Mesenchymal stem cell (in vitro differentiated cells and primary cell): ENCODE results near the gene TLL1.

Experiments used
- DNase-seq: peaks from one replicate; pipeline ENCODE4 v3.0.0-alpha.2; 2013
- H2AFZ ChIP-seq: one replicate; pipeline ENCODE4 v1.6.1; 2013; ENCODE audit warnings: low read depth, mild to moderate bottlenecking, control low read depth, inconsistent platforms, low read length, moderate library complexity
- H2AK5ac ChIP-seq: 2 replicates; pipeline ENCODE4 v1.6.1; 2013; ENCODE audit warnings: low read length, moderate library complexity, mild to moderate bottlenecking, inconsistent platforms; ENCODE audit not compliant: severe bottlenecking
- H2BK120ac ChIP-seq: one replicate; pipeline ENCODE4 v1.6.1; 2013; ENCODE audit warnings: low read depth, mild to moderate bottlenecking, inconsistent platforms, low read length, moderate library complexity
- H2BK12ac ChIP-seq, 2 experiments: one replicate each; pipeline ENCODE4 v1.6.1; 2013; ENCODE audit warnings: inconsistent platforms in 2 of 2, low read length in 2 of 2, mild to moderate bottlenecking in 2 of 2, moderate library complexity in 2 of 2, control low read depth in 1 of 2
- H2BK15ac ChIP-seq: one replicate; pipeline ENCODE4 v1.6.1; 2013; ENCODE audit warnings: mild to moderate bottlenecking, low read depth, inconsistent platforms; ENCODE audit not compliant: poor library complexity, severe bottlenecking
- H2BK5ac ChIP-seq: 2 replicates; pipeline ENCODE4 v1.6.1; 2013; ENCODE audit warnings: low read depth, mild to moderate bottlenecking, low read length, control low read depth, inconsistent platforms; ENCODE audit not compliant: poor library complexity, severe bottlenecking
- H3K14ac ChIP-seq, 2 experiments: one replicate each; pipeline ENCODE4 v1.6.1; 2013; ENCODE audit warnings: inconsistent platforms in 2 of 2, low read length in 2 of 2, control low read depth in 1 of 2, mild to moderate bottlenecking in 1 of 2, moderate library complexity in 1 of 2
- H3K18ac ChIP-seq, 2 experiments: one replicate each; pipeline ENCODE4 v1.6.1; 2013; ENCODE audit warnings: inconsistent platforms in 2 of 2, low read length in 2 of 2, control low read depth in 1 of 2, low read depth in 1 of 2, mild to moderate bottlenecking in 1 of 2
- H3K23ac ChIP-seq, 2 experiments: one replicate each; pipeline ENCODE4 v1.6.1; 2013; ENCODE audit warnings: inconsistent platforms in 2 of 2, low read length in 2 of 2, mild to moderate bottlenecking in 2 of 2, moderate library complexity in 2 of 2, control low read depth in 1 of 2
- H3K27ac ChIP-seq: 2 replicates; pipeline ENCODE4 v1.5.1; 2013; ENCODE audit warnings: mild to moderate bottlenecking, moderate library complexity, low read length, control low read depth, inconsistent platforms; ENCODE audit not compliant: poor library complexity, severe bottlenecking
- H3K27me3 ChIP-seq, 2 experiments: 2 replicates each; pipeline versions ENCODE4 v1.6.1 to v1.7.0; 2013; ENCODE audit warnings: low read length in 2 of 2, mild to moderate bottlenecking in 2 of 2, moderate library complexity in 2 of 2, control low read depth in 1 of 2, inconsistent platforms in 1 of 2; ENCODE audit not compliant: control insufficient read depth in 1 of 2, insufficient read depth in 1 of 2
- H3K36me3 ChIP-seq, 2 experiments: 2 replicates each; pipeline versions ENCODE4 v1.6.1 to v1.7.0; 2013; ENCODE audit warnings: low read length in 2 of 2, control low read depth in 1 of 2, inconsistent platforms in 1 of 2, low read depth in 1 of 2, mild to moderate bottlenecking in 1 of 2; ENCODE audit not compliant: insufficient read depth in 2 of 2, control insufficient read depth in 1 of 2
- H3K4ac ChIP-seq, 2 experiments: one replicate each; pipeline ENCODE4 v1.6.1; 2013; ENCODE audit warnings: inconsistent platforms in 2 of 2, low read length in 2 of 2, mild to moderate bottlenecking in 2 of 2, moderate library complexity in 2 of 2, control low read depth in 1 of 2, low read depth in 1 of 2
- H3K4me1 ChIP-seq: 2 replicates; pipeline ENCODE4 v1.6.1; 2013; ENCODE audit warnings: low read depth, low read length, control low read depth; ENCODE audit not compliant: control insufficient read depth, insufficient read depth
- H3K4me2 ChIP-seq: 2 replicates; pipeline ENCODE4 v1.6.1; 2013; ENCODE audit warnings: low read length, mild to moderate bottlenecking, inconsistent platforms; ENCODE audit not compliant: poor library complexity, severe bottlenecking
- H3K4me3 ChIP-seq, 2 experiments: 2 replicates each; pipeline versions ENCODE4 v1.5.1 to v1.7.0; 2013; ENCODE audit warnings: low read length in 2 of 2, mild to moderate bottlenecking in 2 of 2, control low read depth in 1 of 2, low read depth in 1 of 2; ENCODE audit not compliant: insufficient read depth in 1 of 2
- H3K79me1 ChIP-seq: replicated peaks from 2 replicates; pipeline ENCODE4 v1.6.1; 2013; ENCODE audit warnings: mild to moderate bottlenecking, control low read depth, low read length, inconsistent platforms; ENCODE audit not compliant: poor library complexity, severe bottlenecking
- H3K9ac ChIP-seq: 2 replicates; pipeline ENCODE4 v1.7.0; 2013; ENCODE audit warnings: mild to moderate bottlenecking, low read length, moderate library complexity
- H3K9me3 ChIP-seq: 2 replicates; pipeline ENCODE4 v1.7.0; 2013; ENCODE audit warnings: mild to moderate bottlenecking, low read length; ENCODE audit not compliant: control insufficient read depth
- H4K8ac ChIP-seq: one replicate; pipeline ENCODE4 v1.6.1; 2013; ENCODE audit warnings: inconsistent platforms, mild to moderate bottlenecking, low read length, moderate library complexity
- H4K91ac ChIP-seq: one replicate; pipeline ENCODE4 v1.6.1; 2013; ENCODE audit warnings: mild to moderate bottlenecking, low read length, inconsistent platforms
- WGBS: methylation state at CpG from one replicate; pipeline ENCODE4 v1.1.7; 2013; ENCODE audit warnings: mixed read lengths; 5-methylcytosine and 5-hydroxymethylcytosine counted together

Gene TLL1

GRCh38 chr4:165909947-165910346 is 36.9 kb downstream of the TLL1 start:
- H3K4me3 ChIP-seq: no peak overlapping the region
- no peak overlapping the region for H2AK5ac ChIP-seq
- WGBS: 92% methylated on average over 2 of the region's 2 CpGs
- no peak overlapping the region for H3K4me2 ChIP-seq
- no peak overlapping the region for H2BK15ac ChIP-seq
- no peak overlapping the region for H3K23ac ChIP-seq
- no peak overlapping the region for H3K27ac ChIP-seq
- H3K4ac ChIP-seq: no peak overlapping the region
- H3K9ac ChIP-seq: peak overlapping the region; percentile 54
- no peak overlapping the region for H4K91ac ChIP-seq
- H3K18ac ChIP-seq: no peak overlapping the region
- H2AFZ ChIP-seq: no peak overlapping the region
- no peaks in the 10 kb centered on the region for H3K36me3 ChIP-seq
- H3K14ac ChIP-seq: no peak overlapping the region
- H3K27me3 ChIP-seq: no peaks in the 10 kb centered on the region
- no peaks in the 10 kb centered on the region for H3K9me3 ChIP-seq
- DNase-seq: no peak
- no peak overlapping the region for H2BK5ac ChIP-seq
- no peaks in the 10 kb centered on the region for H3K79me1 ChIP-seq
- no peaks in the 10 kb centered on the region for H3K4me1 ChIP-seq
- no peak overlapping the region for H2BK120ac ChIP-seq
- H4K8ac ChIP-seq: no peak overlapping the region
- no peak overlapping the region for H2BK12ac ChIP-seq

GRCh38 chr4:165915215-165915614 is 42.2 kb downstream of the TLL1 start:
- 58% methylated on average over 2 of the region's 3 CpGs for WGBS
- Histone ChIP-seq H3K36me3 (no peaks in the 10 kb centered on the region), H3K27me3 (no peaks in the 10 kb centered on the region), H3K4me1 (no peaks in the 10 kb centered on the region), H3K14ac (no peak overlapping the region), H4K91ac (no peak overlapping the region), H3K4ac (no peak overlapping the region), H2BK120ac (no peak overlapping the region), H4K8ac (no peak overlapping the region), H3K18ac (no peak overlapping the region), H3K4me3 (no peak overlapping the region), H3K4me2 (no peak overlapping the region), H2BK15ac (no peak overlapping the region), H3K9ac (no peak overlapping the region), H2AFZ (no peak overlapping the region), H3K23ac (no peak overlapping the region), H2BK12ac (no peak overlapping the region), H3K79me1 (peaks cover 2% of the 10 kb centered on the region), H3K9me3 (no peaks in the 10 kb centered on the region), H2AK5ac (no peak overlapping the region), H2BK5ac (no peak overlapping the region), H3K27ac (no peak overlapping the region)
- no peak for DNase-seq

GRCh38 chr4:165921546-165921945 is 48.5 kb downstream of the TLL1 start:
- H3K36me3 ChIP-seq: no peaks in the 10 kb centered on the region
- DNase-seq: no peak
- no peak overlapping the region for H2BK5ac ChIP-seq
- no peak overlapping the region for H3K27ac ChIP-seq
- 61% methylated on average over 2 of the region's 3 CpGs for WGBS
- no peak overlapping the region for H2AFZ ChIP-seq
- no peak overlapping the region for H2AK5ac ChIP-seq
- no peak overlapping the region for H3K18ac ChIP-seq
- no peak overlapping the region for H4K8ac ChIP-seq
- H3K4me3 ChIP-seq: no peak overlapping the region
- no peak overlapping the region for H3K14ac ChIP-seq
- no peak overlapping the region for H3K9ac ChIP-seq
- H3K4ac ChIP-seq: no peak overlapping the region
- no peak overlapping the region for H3K23ac ChIP-seq
- H3K4me1 ChIP-seq: no peaks in the 10 kb centered on the region
- peaks cover 2% of the 10 kb centered on the region for H3K79me1 ChIP-seq
- no peak overlapping the region for H2BK12ac ChIP-seq
- no peaks in the 10 kb centered on the region for H3K9me3 ChIP-seq
- no peak overlapping the region for H2BK120ac ChIP-seq
- no peaks in the 10 kb centered on the region for H3K27me3 ChIP-seq
- no peak overlapping the region for H3K4me2 ChIP-seq
- H2BK15ac ChIP-seq: no peak overlapping the region
- no peak overlapping the region for H4K91ac ChIP-seq

- no peak for DNase-seq
- no peak overlapping the region for H2BK5ac ChIP-seq
- no peak overlapping the region for H2BK120ac ChIP-seq
- H3K4me3 ChIP-seq: no peak overlapping the region
- no peak overlapping the region for H2BK12ac ChIP-seq
- H3K18ac ChIP-seq: no peak overlapping the region
- H2AK5ac ChIP-seq: no peak overlapping the region
- no peak overlapping the region for H3K23ac ChIP-seq
- H3K14ac ChIP-seq: no peak overlapping the region
- no peak overlapping the region for H3K9ac ChIP-seq
- no peak overlapping the region for H4K91ac ChIP-seq
- no peak overlapping the region for H4K8ac ChIP-seq
- H2BK15ac ChIP-seq: no peak overlapping the region
- no peaks in the 10 kb centered on the region for H3K27me3 ChIP-seq
- H3K79me1 ChIP-seq: peaks cover 2% of the 10 kb centered on the region
- no peaks in the 10 kb centered on the region for H3K36me3 ChIP-seq
- H2AFZ ChIP-seq: no peak overlapping the region
- H3K4ac ChIP-seq: no peak overlapping the region
- no peaks in the 10 kb centered on the region for H3K9me3 ChIP-seq
- no peaks in the 10 kb centered on the region for H3K4me1 ChIP-seq
- H3K27ac ChIP-seq: no peak overlapping the region
- no peak overlapping the region for H3K4me2 ChIP-seq
Observed at GRCh38 chr4:165922747-165923146, 49.7 kb downstream of the TLL1 start.
